Stimulated activated naive B cell treated with anti-CD40 and anti-IgM and Interleukin-4, amounts not matched to agents 10 μg/mL and 1 μg/mL and 100 μg/mL, for 72 hours (primary cell): Measurements from ENCODE around the gene ELMOD3.

ENCODE experiments used
- ATAC-seq, 2 donors: fragments of 150-1000 bp; cut with Tn5 transposase; replicated peaks; 2 replicates each; pipeline ENCODE4 v1.10.0; 2021; ENCODE audit warnings: moderate library complexity in 1 of 2
- DNase-seq: peaks from one replicate; pipeline ENCODE4 v3.0.0; 2021
- H3K27ac Mint-ChIP-seq: one replicate; pipeline ENCODE4 v1.8.0; 2022; ENCODE audit warnings: mild to moderate bottlenecking, mixed read lengths
- H3K27me3 Mint-ChIP-seq, 2 donors: one replicate each; pipeline ENCODE4 v1.8.0; 2022; ENCODE audit warnings: mixed read lengths in 2 of 2
- H3K36me3 Mint-ChIP-seq, 2 donors: one replicate each; pipeline ENCODE4 v1.8.0; 2022; ENCODE audit warnings: mixed read lengths in 2 of 2, mild to moderate bottlenecking in 1 of 2
- H3K4me1 Mint-ChIP-seq, 2 donors: one replicate each; pipeline ENCODE4 v1.8.0; 2022; ENCODE audit warnings: mixed read lengths in 2 of 2, mild to moderate bottlenecking in 1 of 2
- H3K4me3 Mint-ChIP-seq, 2 donors: one replicate each; pipeline ENCODE4 v1.8.0; 2022; ENCODE audit warnings: mild to moderate bottlenecking in 2 of 2, mixed read lengths in 2 of 2, moderate library complexity in 1 of 2
- H3K9me3 Mint-ChIP-seq, 2 donors: one replicate each; pipeline ENCODE4 v1.8.0; 2022; ENCODE audit warnings: mixed read lengths in 2 of 2, mild to moderate bottlenecking in 1 of 2

Gene ELMOD3

DNA sequence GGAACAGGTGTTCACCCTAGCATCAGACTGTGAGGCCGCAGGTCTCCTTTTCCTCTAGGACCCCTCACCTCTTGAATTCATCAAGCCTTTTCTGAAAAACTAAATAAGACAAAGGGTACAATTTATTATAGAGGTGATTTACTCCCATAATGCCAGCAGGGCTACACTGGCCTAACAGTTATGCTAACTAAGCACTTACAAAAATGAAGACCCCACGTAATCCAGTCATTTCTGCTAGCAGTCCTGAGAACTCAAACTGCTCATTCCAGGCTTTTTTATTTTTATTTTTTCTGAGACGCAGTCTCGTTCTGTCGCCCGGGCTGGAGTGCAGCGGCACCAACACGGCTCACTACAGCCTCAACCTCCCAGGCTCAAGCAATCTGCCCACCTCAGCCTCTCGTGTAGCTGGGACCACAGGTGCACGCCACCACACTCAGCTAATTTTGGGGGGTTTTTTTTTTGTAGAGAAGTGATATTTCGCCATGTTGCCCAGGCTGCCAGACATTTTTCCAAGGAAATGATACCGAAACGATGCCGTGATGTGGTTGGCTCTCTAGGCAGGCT lies 41.4 kb downstream of the ELMOD3 start:
- Mint-ChIP-seq H3K4me3 (no peak overlapping the region), H3K9me3 (no peaks in the 10 kb centered on the region), H3K27me3 (no peaks in the 10 kb centered on the region), H3K36me3 (peaks cover 36 to 60% of the 10 kb centered on the region in 2 donors), H3K4me1 (peaks cover 24 to 34% of the 10 kb centered on the region in 2 donors), H3K27ac (no peak overlapping the region)
- ATAC-seq (no peak), DNase-seq (no peak)

DNA sequence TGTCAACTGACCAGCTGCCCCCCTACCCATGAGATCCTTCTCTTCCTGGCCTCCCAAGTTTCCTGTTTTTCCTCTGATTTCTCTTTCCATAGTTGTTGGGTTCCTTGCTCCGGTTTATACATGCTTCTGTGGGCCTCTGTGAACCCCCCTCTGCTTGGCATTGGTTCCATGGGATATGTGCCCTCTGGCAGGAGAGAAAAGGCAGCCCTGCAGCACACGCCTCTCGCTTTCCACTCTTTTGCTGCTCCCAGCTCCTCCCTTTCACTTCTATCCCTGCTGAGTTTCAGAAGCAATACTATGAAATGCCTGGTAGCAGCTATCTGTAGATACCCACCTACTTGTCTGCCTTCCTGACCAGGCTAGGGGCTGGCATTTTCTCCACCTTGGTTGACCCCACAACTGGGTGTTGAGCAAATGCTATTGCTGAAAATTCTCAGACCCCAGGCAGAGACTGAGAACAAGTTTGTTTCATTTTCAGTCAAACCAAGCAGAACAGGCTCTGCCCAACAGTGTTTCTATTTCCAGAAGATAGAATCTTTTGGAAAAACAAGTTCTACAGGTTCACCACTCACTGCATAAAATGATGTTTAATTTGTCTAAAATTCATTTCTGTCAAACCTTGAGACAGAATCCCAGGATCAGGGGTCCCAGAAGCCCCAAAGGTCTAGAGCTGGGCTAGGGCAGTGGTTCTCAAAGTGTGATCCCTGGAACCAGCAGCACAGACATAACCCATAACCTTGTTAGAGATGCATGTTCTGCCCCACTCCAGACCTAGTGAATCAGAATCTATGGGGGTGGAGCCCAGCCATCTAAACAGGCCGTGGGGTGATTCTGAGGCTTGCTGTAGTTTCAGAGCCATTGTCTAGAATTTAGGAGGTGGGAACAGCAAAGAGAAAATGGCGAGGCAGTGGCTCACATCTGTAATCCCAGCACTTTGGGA lies 42.2 kb downstream of the ELMOD3 start:
- H3K9me3 Mint-ChIP-seq: no peaks in the 10 kb centered on the region
- DNase-seq (no peak), ATAC-seq (no peak)
- H3K27me3 Mint-ChIP-seq: no peaks in the 10 kb centered on the region
- peaks cover 20 to 28% of the 10 kb centered on the region in 2 donors for H3K4me1 Mint-ChIP-seq
- peak overlapping the region; percentile 86 for H3K27ac Mint-ChIP-seq
- peaks cover 39 to 59% of the 10 kb centered on the region in 2 donors for H3K36me3 Mint-ChIP-seq
- H3K4me3 Mint-ChIP-seq: peak overlapping the region in 1 of 2 donors; percentile 10

DNA sequence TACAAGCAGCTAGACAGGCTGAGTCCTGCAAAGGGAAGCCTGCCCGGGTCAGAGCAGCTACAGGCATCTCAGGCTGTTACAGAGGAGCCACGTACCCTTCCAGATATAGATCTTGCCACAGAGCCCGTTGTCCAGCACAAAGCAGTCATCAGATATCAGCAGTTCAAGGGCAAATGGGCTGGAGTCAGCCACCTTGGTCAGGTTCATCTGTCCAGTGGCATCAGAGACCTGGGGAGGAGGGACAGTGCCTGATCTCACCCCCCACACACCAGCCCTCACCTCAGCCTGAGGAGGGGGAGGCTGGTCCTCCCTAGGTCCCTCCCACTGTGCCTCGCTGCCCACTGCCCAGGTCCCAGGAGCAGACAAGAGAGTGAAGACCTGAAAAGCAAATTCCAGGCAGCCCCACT lies 43.4 kb downstream of the ELMOD3 start:
- DNase-seq (no peak), ATAC-seq (no peak)
- H3K27me3 Mint-ChIP-seq: no peaks in the 10 kb centered on the region
- H3K9me3 Mint-ChIP-seq: peaks cover 3% of the 10 kb centered on the region in 2 donors
- peaks cover 44 to 67% of the 10 kb centered on the region in 2 donors for H3K36me3 Mint-ChIP-seq
- H3K4me1 Mint-ChIP-seq: peaks cover 22 to 28% of the 10 kb centered on the region in 2 donors
- no peak overlapping the region for H3K4me3 Mint-ChIP-seq
- H3K27ac Mint-ChIP-seq: no peak overlapping the region

DNA sequence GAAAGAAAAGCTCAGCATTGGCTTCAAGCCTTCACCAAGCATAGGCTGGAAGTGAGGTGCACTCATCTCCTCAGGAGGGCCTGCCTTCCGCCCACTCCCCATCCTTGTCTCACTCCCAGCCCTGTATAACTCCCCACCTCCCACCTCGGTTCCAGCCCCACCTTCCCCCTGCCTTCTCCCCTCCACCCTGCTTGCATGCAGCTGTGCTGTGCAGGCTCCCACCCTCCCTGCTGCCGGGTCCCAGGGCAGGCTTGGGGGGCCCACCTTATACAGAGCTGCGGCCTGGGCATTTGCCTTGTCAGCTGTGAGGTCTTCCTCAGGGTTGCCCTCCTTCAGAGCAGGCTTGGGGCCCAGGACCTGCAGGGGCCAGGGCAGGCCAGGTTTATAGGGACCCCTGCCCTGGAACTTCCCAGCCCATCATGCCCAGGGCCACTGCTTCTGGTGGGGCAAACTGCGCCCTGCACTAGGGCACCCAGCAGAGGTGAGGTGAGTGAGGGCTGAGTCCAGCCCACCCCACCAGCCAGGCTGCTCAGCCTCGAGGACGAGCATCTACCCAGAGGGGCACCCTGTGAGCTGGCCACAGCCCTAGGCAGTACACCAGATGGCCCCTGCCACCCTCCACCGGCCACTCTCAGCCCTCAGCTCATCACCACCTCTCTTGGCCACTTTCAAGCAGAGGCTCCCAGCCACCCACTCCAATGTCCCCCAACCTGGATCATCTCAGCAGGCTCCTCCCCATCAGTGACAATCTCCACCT lies 44.0 kb downstream of the ELMOD3 start:
- Mint-ChIP-seq H3K9me3 (peaks cover 3% of the 10 kb centered on the region in 2 donors), H3K4me3 (no peak overlapping the region), H3K4me1 (peaks cover 18 to 28% of the 10 kb centered on the region in 2 donors), H3K27ac (no peak overlapping the region), H3K27me3 (no peaks in the 10 kb centered on the region), H3K36me3 (peaks cover 45 to 71% of the 10 kb centered on the region in 2 donors)
- no peak for ATAC-seq
- no peak for DNase-seq

DNA sequence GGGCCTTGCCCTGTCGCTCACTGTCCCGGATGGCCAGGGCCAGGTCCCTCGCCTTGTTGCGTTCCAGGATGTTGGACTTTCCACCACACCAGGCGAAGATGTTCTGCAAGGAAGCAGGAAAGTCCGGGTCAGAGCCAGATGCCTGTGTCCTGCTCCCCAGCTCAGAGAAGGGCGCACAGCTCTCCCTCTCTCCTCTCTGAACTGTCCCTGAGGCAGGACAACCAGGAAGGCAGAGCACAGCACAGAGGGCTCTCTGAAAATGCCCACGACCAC lies 44.5 kb downstream of the ELMOD3 start:
- Mint-ChIP-seq H3K4me3 (no peak overlapping the region), H3K27ac (peak overlapping the region; percentile 79), H3K4me1 (peaks cover 15 to 28% of the 10 kb centered on the region in 2 donors), H3K36me3 (peaks cover 47 to 76% of the 10 kb centered on the region in 2 donors), H3K9me3 (peaks cover 3% of the 10 kb centered on the region in 2 donors), H3K27me3 (no peaks in the 10 kb centered on the region)
- DNase-seq: no peak
- ATAC-seq: no peak

DNA sequence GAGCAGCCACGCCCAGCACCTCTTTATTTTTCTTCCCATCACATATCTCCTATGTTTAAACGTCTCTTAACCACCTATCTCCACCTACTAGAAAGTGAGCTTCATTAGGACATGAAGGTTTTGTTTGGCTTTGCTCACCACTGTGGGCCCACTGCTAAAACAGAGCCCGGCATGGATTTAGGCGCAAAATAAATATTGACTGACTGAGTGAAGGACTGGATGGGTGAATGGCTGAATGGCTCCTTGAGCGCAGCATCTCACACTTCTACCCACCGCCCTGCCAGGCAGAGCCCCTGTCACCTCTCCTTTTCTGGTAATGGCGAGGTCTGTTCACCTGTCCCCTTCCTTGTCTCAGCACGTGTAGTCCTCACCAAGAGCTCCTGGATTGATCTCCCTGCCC lies 45.5 kb downstream of the ELMOD3 start:
- peaks cover 3% of the 10 kb centered on the region in 2 donors for H3K9me3 Mint-ChIP-seq
- no peak overlapping the region for H3K4me3 Mint-ChIP-seq
- ATAC-seq (no peak), DNase-seq (no peak)
- no peaks in the 10 kb centered on the region for H3K27me3 Mint-ChIP-seq
- peaks cover 13 to 23% of the 10 kb centered on the region in 2 donors for H3K4me1 Mint-ChIP-seq
- H3K27ac Mint-ChIP-seq: no peak overlapping the region
- peaks cover 47 to 74% of the 10 kb centered on the region in 2 donors for H3K36me3 Mint-ChIP-seq

DNA sequence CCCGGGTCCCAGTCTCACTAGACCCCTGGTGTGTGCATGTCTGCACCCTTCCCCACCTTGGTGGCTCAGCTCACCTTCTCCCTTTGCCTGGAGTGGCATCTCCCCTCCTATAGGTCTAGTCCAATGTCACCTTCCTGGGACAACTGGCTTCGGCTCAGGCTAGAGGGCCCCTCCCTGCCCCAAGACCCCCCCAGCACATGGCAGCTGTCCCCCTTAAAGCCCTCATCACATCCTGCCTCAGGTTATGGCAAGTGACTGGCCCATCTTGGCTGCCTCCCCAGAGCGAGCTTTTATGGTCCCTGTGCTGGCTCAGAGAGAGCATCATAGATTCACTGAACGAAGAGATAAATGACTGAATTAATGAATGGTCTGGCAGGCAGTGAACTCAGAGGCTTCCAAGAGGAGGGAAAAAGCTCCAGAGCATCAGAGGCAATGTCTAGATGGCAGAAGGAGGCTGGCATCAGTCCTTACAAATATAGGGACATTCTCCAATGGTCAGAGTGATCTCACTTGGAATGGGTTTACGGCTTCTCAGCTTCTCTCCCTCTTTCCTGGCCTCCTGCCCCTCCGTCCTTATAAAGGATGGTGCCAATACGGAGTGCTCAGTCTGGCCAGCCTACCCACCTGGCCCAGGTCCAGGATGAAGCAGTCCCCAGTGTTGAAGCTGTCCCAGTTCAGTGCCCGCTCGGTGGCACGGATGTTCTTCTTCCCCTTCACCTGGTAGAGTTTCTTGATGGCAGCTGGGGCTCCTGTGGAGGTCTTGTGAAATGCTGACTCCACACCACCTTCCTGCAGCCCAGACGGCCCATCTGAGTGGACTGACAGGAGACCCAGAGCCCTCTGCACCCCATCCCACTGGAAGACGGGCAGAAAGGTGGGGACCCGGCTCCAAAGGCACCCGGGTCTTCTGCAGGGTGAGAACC lies 46.2 kb downstream of the ELMOD3 start:
- DNase-seq (no peak), ATAC-seq (no peak)
- peaks cover 46 to 78% of the 10 kb centered on the region in 2 donors for H3K36me3 Mint-ChIP-seq
- H3K9me3 Mint-ChIP-seq: peaks cover 3% of the 10 kb centered on the region in 2 donors
- H3K27ac Mint-ChIP-seq: no peak overlapping the region
- peaks cover 20 to 28% of the 10 kb centered on the region in 2 donors for H3K4me1 Mint-ChIP-seq
- H3K4me3 Mint-ChIP-seq: no peak overlapping the region
- no peaks in the 10 kb centered on the region for H3K27me3 Mint-ChIP-seq

DNA sequence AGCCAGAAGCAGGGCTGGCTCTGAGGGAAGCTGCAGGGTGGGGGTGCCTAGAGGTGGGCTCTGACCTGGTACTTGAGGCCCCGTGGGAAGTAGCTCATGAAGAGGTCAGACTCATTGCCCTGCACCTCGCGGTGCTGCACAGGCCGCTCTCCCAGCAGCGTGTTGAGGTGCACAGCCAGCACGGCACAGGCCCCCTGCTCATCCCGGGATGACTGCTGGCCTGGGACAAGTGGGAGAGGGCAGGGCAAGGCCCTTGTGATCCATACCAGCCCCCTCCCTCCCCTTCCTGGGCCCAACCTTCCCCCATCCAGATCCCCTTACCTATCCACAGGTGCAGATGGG lies 46.9 kb downstream of the ELMOD3 start:
- ATAC-seq: no peak

DNA sequence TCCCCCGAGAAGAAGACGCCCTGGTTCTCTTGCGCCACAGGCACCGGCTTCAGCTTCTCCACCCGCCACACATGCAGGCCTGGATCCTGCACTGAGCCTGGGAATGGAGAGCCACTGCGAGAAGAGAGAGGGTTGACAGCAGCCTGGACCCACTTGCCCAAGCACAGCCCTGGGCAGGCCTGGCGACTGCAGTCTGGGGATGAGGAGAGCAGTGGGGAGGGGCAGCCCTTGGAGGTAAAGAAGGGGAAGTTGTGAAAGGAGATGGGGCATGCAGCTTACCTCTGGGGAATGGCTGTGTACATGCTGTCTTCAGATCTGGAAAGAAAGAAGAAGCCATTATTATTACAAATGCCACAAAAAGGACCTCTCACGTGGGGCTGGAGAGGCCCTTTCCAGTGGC lies 47.3 kb downstream of the ELMOD3 start:
- ATAC-seq (peak; percentile 53 to 59), DNase-seq (no peak)
- H3K27ac Mint-ChIP-seq: peak overlapping the region; percentile 94
- peaks cover 3% of the 10 kb centered on the region in 2 donors for H3K9me3 Mint-ChIP-seq
- peaks cover 22 to 37% of the 10 kb centered on the region in 2 donors for H3K4me1 Mint-ChIP-seq
- no peaks in the 10 kb centered on the region for H3K27me3 Mint-ChIP-seq
- peaks cover 42 to 72% of the 10 kb centered on the region in 2 donors for H3K36me3 Mint-ChIP-seq
- peak overlapping the region; percentile 7 to 66 for H3K4me3 Mint-ChIP-seq

More for the DNA sequence above, 46.9 kb downstream of the ELMOD3 start:
- peaks cover 45 to 76% of the 10 kb centered on the region in 2 donors for H3K36me3 Mint-ChIP-seq
- DNase-seq: no peak
- no peak overlapping the region for H3K4me3 Mint-ChIP-seq
- no peak overlapping the region for H3K27ac Mint-ChIP-seq
- H3K27me3 Mint-ChIP-seq: no peaks in the 10 kb centered on the region
- H3K4me1 Mint-ChIP-seq: peaks cover 22 to 35% of the 10 kb centered on the region in 2 donors
- H3K9me3 Mint-ChIP-seq: peaks cover 3% of the 10 kb centered on the region in 2 donors

DNA sequence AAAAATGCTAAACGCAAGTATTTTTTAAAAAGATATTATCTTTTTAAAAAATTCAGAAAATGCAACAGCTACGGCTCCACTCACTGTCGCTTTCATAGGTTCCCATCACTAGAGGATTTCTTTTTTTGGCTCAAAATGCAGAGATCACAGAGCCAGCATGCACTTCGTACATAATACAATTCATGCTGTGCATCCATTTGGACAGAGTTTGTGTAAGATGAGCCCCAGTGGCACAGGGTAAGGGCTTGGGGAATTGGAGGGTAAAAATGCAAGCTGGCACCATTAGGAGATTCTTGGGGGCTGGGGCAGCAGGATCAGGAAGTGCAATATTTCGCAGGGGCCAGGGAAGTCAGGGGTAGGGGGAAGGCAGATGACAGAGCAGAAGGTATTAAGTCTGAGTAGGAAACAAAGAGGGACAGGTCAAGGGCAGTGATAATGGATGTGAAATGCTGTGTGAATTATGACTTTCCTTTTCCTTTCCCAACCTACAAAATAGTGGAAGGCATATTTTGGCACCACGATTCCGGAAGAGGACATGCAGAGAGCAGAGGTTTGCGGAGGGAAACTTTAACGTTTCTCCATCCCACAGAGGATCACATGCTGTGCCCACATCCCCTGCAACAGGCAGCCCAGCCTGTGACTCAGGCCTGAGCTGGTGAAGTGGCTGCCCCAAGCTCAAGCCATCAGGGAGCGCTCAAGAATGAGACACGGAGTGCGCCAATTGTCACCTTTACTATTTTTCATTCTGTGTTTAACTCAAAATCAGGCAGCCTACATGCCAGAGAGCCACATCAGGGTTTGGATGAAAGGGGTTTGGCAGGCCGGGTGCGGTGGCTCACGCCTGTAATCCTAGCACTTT lies 50.9 kb downstream of the ELMOD3 start:
- H3K4me3 Mint-ChIP-seq: peak overlapping the region; percentile 68 to 76
- ATAC-seq: peak; percentile 66 to 70

DNA sequence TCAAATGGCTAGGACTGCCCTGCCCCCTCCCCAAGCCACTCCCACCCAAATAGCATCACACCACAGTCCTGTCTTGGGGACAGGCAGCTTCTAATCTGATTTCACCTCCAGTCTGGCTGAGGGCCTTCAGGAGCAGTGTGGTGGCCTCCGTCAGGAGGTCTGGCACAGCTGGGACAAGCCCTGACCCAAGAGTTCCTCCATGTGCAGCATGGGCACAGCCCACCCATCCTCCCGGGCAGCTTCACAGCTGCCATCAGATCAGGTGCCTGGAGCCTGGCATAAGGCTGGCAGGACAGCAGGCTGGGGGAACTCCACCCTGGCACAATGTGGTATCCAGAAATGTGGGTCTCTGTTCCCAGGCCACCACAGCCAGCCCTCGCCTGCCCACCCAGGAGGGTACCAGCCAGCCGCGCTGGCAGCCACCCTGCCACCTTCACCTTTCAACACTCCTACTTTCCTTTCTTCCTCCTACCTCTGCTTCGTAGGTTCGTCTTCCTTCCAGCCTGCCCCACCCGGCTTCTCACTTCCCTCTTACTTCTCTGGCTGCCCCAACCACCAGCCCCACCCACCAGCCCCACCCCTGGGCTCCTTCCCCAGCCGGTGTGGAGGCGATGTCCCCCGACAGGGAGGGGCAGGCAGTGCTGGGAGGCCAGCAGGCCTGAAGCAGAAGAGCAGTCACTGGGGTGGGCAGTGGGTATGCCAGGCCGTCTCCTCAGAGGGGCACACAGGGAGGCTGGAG lies 55.4 kb downstream of the ELMOD3 start, which contains the start of gene CAPG:
Gene CAPG, minus strand, starts transcription at position 522 of the 739 bp plus-strand sequence. CDS start 8,221 bp downstream, outside the sequence.
- Mint-ChIP-seq H3K4me3 (peak within 1 kb of the TSS; percentile 81 to 86), H3K27ac (peak within 1 kb of the TSS; percentile 86), H3K9me3 (no peaks in the 10 kb centered on the region), H3K27me3 (no peaks in the 10 kb centered on the region), H3K36me3 (peaks cover 9 to 17% of the 10 kb centered on the region in 2 donors), H3K4me1 (peaks cover 51 to 76% of the 10 kb centered on the region in 2 donors)
- ATAC-seq (peak; percentile 75 to 76), DNase-seq (peak; percentile 78)

More for the DNA sequence above, 50.9 kb downstream of the ELMOD3 start:
- no peaks in the 10 kb centered on the region for H3K27me3 Mint-ChIP-seq
- peak overlapping the region; percentile 81 for H3K27ac Mint-ChIP-seq
- peaks cover 25 to 51% of the 10 kb centered on the region in 2 donors for H3K36me3 Mint-ChIP-seq
- DNase-seq: peak; percentile 55
- H3K9me3 Mint-ChIP-seq: peaks cover 3% of the 10 kb centered on the region in 2 donors
- H3K4me1 Mint-ChIP-seq: peaks cover 39 to 65% of the 10 kb centered on the region in 2 donors
